HEK293 (cell line): ENCODE data around the gene NECAB2.

Experiments used
- CTCF ChIA-PET: fragments of 350-600 bp; formaldehyde crosslinking; extraction: SDS; loops from one replicate; lab custom pipeline; 2021; ENCODE audit warnings: antibody characterized with exemption; lab: Yijun Ruan, JAX
- POLR2A ChIA-PET: fragments of 300-600 bp; formaldehyde crosslinking; extraction: SDS; loops from one replicate; lab custom pipeline; 2020; ENCODE audit warnings: antibody characterized with exemption, inconsistent platforms; lab: Yijun Ruan, JAX
- H3K27ac ChIP-seq: fragments of 200-500 bp; sonication (Bioruptor generic); 2 replicates; pipeline ENCODE4 v1.5.1; 2014; ENCODE audit warnings: low read depth, low read length, control low read depth, inconsistent platforms; ENCODE audit errors: extremely low read depth
- H3K36me3 ChIP-seq, 2 experiments: fragments of 200-500 bp in 1 of 2; sonication (Bioruptor generic) in 1 of 2; 1 replicate in 1 of 2; 2 replicates in 1 of 2; pipeline ENCODE4 v1.5.1; 2014 to 2017; ENCODE audit warnings: inconsistent platforms in 2 of 2, low read length in 2 of 2; ENCODE audit not compliant: control insufficient read depth in 2 of 2, insufficient read depth in 1 of 2
- H3K4me1 ChIP-seq: fragments of 200-500 bp; sonication (Bioruptor generic); 2 replicates; pipeline ENCODE4 v1.5.1; 2014; ENCODE audit warnings: mild to moderate bottlenecking, low read length, inconsistent platforms; ENCODE audit not compliant: control insufficient read depth, insufficient read depth
- H3K4me3 ChIP-seq: 2 replicates; pipeline ENCODE4 v1.5.1; 2011; ENCODE audit warnings: low read depth, mild to moderate bottlenecking, control low read depth, low read length, moderate library complexity
- H3K9me3 ChIP-seq: fragments of 200-500 bp; sonication (Bioruptor generic); 2 replicates; pipeline ENCODE4 v1.5.1; 2014; ENCODE audit warnings: low read depth, low read length, inconsistent platforms; ENCODE audit not compliant: control insufficient read depth, insufficient read depth
- EGR2 ChIP-seq: fragments of 450-650 bp; formaldehyde crosslinking; IDR thresholded peaks from 2 replicates; pipeline ENCODE4 v1.5.1; 2016; ENCODE audit warnings: low read depth, missing biosample characterization, missing genetic modification characterization
- MZF1 ChIP-seq: fragments of 450-650 bp; formaldehyde crosslinking; IDR thresholded peaks from 2 replicates; pipeline ENCODE4 v1.5.1; 2017; ENCODE audit warnings: missing biosample characterization, missing genetic modification characterization, borderline replicate concordance
- ZFP3 ChIP-seq: fragments of 450-650 bp; formaldehyde crosslinking; IDR thresholded peaks from 2 replicates; pipeline ENCODE4 v1.5.1; 2016; ENCODE audit warnings: low read depth, missing biosample characterization, missing genetic modification characterization
- ZNF211 ChIP-seq: fragments of 450-650 bp; formaldehyde crosslinking; IDR thresholded peaks from 2 replicates; pipeline ENCODE4 v1.5.1; 2016; ENCODE audit warnings: low read depth, missing biosample characterization, missing genetic modification characterization
- ZNF600 ChIP-seq: fragments of 450-650 bp; formaldehyde crosslinking; IDR thresholded peaks from 2 replicates; pipeline ENCODE4 v1.5.1; 2016; ENCODE audit warnings: missing biosample characterization, missing genetic modification characterization
- ZNF654 ChIP-seq: fragments of 450-650 bp; formaldehyde crosslinking; IDR thresholded peaks from 2 replicates; pipeline ENCODE4 v1.5.1; 2016; ENCODE audit warnings: low read depth, missing biosample characterization, missing genetic modification characterization
- TF ChIP-seq, protein P1 (sequence below): fragments of 450-650 bp; formaldehyde crosslinking; IDR thresholded peaks from 2 replicates; pipeline ENCODE4 v1.5.1; 2017; ENCODE audit warnings: missing biosample characterization, missing genetic modification characterization
- TF ChIP-seq, protein P2 (sequence below): fragments of 450-650 bp; formaldehyde crosslinking; IDR thresholded peaks from 2 replicates; pipeline ENCODE4 v1.5.1; 2016; ENCODE audit warnings: missing biosample characterization, missing genetic modification characterization
- TF ChIP-seq, protein P3 (sequence below): fragments of 450-650 bp; formaldehyde crosslinking; IDR thresholded peaks from 2 replicates; pipeline ENCODE4 v1.5.1; 2016; ENCODE audit warnings: missing biosample characterization, missing genetic modification characterization
- TF ChIP-seq, protein P4 (sequence below): fragments of 450-650 bp; formaldehyde crosslinking; IDR thresholded peaks from 2 replicates; pipeline ENCODE4 v1.5.1; 2016; ENCODE audit warnings: missing biosample characterization, missing genetic modification characterization

NECAB2 gene

DNA sequence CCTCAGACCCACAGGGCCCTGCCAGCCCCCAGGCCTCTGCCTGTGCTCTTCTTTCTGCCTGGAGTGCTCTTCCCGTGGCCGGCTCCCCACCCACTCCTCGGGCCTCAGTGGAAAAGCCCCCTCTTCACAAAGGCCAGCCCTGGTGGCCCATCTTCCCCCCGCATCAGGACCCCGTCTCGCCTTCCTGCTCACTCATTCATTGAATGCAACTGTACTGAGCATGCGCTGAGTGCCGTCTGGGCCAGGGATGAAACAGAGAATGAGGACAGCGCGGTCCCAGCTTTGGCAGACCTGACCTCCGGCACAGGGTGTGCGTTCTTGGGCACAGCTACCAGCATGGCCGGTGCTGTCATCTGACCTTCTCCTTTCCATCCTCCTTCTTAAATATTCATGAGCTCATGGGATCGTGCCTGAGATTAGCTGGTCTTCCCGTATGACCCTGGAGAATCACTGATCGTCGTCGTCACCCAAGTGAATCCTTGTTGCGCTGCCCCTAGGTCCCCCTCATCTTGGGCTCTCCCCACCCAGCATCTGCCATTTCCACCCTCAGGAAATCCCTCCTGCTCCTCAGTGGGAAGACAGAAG, 31.4 kb upstream of the NECAB2 start (continued):
- TF ChIP-seq, protein P1, sequence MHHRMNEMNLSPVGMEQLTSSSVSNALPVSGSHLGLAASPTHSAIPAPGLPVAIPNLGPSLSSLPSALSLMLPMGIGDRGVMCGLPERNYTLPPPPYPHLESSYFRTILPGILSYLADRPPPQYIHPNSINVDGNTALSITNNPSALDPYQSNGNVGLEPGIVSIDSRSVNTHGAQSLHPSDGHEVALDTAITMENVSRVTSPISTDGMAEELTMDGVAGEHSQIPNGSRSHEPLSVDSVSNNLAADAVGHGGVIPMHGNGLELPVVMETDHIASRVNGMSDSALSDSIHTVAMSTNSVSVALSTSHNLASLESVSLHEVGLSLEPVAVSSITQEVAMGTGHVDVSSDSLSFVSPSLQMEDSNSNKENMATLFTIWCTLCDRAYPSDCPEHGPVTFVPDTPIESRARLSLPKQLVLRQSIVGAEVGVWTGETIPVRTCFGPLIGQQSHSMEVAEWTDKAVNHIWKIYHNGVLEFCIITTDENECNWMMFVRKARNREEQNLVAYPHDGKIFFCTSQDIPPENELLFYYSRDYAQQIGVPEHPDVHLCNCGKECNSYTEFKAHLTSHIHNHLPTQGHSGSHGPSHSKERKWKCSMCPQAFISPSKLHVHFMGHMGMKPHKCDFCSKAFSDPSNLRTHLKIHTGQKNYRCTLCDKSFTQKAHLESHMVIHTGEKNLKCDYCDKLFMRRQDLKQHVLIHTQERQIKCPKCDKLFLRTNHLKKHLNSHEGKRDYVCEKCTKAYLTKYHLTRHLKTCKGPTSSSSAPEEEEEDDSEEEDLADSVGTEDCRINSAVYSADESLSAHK (tag by site-specific recombination), result no peak
- TF ChIP-seq, protein P2, sequence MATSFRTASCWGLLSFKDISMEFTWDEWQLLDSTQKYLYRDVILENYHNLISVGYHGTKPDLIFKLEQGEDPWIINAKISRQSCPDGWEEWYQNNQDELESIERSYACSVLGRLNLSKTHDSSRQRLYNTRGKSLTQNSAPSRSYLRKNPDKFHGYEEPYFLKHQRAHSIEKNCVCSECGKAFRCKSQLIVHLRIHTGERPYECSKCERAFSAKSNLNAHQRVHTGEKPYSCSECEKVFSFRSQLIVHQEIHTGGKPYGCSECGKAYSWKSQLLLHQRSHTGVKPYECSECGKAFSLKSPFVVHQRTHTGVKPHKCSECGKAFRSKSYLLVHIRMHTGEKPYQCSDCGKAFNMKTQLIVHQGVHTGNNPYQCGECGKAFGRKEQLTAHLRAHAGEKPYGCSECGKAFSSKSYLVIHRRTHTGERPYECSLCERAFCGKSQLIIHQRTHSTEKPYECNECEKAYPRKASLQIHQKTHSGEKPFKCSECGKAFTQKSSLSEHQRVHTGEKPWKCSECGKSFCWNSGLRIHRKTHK (tag by site-specific recombination), result no peak
- no peak for TF ChIP-seq ZNF600
- TF ChIP-seq ZNF654 (tag by site-specific recombination), result no peak

DNA sequence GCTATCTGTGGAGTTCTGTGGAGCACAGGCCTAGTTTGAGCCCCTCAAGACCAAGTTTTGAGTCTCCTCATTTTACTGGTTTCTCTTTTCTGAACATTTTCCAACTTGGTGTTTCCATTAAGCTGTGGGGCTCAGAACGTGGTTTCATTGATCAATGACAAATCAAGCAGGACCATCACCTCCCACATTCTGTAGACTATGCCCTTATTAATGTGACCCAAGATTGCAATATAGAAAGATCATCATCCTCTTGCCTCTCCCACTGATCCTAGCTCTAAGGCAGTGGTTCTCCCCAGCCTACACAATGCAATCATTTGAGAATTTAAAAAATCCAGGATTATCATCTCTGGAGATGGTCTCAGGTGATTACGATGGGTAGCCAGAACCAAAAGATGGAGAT, 30.8 kb upstream of the NECAB2 start:
- TF ChIP-seq, protein P3, sequence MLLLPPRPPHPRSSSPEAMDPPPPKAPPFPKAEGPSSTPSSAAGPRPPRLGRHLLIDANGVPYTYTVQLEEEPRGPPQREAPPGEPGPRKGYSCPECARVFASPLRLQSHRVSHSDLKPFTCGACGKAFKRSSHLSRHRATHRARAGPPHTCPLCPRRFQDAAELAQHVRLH (tag by site-specific recombination), result 0 out of 2 replicates have a peak, but pooled peaks have one; percentile 40
- no peak for TF ChIP-seq ZFP3 (tag by site-specific recombination)
- Histone ChIP-seq H3K36me3 (no peaks in the 10 kb centered on the region), H3K27ac (no peak overlapping the region), H3K9me3 (no peaks in the 10 kb centered on the region), H3K4me3 (no peak overlapping the region), H3K4me1 (no peaks in the 10 kb centered on the region; the same call in 1 of the 2 replicates)
- CTCF ChIA-PET, result interaction anchor here (0.8 to 4.3 kb wide), 3 partner anchors 10 to 129 kb away, joined by 3 to 29 read pairs (median 4); no protein-coding TSS in a partner anchor
- POLR2A ChIA-PET, result no interaction called here

DNA sequence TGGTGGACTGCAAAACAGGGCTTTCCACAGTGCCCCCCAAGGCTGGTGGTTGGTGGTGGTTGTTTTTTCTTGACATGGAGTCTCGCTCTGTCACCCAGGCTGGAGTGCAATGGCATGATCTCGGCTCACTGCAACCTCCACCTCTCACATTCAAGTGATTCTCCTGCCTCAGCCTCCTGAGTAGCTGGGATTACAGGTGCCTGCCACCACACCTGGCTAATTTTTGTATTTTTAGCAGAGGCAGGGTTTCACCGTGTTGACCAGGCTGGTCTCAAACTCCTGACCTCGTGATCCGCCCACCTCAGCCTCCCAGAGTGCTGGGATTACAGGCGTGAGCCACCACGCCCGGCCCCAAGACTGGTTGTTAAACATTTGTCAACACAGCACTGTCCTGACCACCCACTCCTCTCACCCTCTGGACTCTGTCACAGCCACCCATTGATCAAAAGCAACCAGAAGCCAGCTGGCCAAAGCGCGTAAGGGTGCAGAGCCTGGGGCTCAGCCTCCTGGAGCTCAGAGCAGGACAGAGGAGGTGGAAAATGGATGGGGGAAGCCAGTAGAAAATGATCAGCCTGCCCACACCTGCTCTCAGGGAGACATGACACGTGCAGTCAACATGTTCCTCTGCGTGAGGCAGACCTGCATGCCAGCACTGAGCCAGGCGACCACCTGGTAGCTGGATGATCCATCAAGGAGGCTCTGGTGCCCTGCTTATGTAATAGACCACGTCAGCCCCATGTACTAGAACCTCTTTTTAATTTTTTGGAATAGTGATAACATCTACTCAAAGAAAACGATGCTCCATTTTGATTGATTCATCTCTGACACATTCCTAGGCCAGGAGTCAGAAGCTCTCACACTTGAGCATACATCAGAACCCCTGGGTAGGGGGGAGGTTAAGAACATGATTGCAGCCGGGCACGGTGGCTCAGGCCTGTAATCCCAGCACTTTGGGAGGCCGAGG, 29.8 kb upstream of the NECAB2 start:
- TF ChIP-seq ZNF211 (tag by site-specific recombination) (no peak), MZF1 (no peak), EGR2 (tag by site-specific recombination) (peak; percentile 45)
- TF ChIP-seq, protein P4, sequence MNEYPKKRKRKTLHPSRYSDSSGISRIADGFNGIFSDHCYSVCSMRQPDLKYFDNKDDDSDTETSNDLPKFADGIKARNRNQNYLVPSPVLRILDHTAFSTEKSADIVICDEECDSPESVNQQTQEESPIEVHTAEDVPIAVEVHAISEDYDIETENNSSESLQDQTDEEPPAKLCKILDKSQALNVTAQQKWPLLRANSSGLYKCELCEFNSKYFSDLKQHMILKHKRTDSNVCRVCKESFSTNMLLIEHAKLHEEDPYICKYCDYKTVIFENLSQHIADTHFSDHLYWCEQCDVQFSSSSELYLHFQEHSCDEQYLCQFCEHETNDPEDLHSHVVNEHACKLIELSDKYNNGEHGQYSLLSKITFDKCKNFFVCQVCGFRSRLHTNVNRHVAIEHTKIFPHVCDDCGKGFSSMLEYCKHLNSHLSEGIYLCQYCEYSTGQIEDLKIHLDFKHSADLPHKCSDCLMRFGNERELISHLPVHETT (tag by site-specific recombination), result no peak
- no peaks in the 10 kb centered on the region; the same call in 1 of the 2 replicates for H3K4me1 ChIP-seq
- no peak overlapping the region for H3K27ac ChIP-seq
- H3K4me3 ChIP-seq, result no peak overlapping the region
- POLR2A ChIA-PET, result no interaction called here
- no peaks in the 10 kb centered on the region for H3K9me3 ChIP-seq
- no peaks in the 10 kb centered on the region for H3K36me3 ChIP-seq
- CTCF ChIA-PET, result interaction anchor here (0.6 to 4.3 kb wide), 5 partner anchors 11 to 127 kb away, joined by 3 to 29 read pairs (median 4); no protein-coding TSS in a partner anchor
